Transverse colon (tissue), 4 donors: ENCODE data around the gene ELSPBP1. TPM values are rescaled to one million over a fixed set of nuclear protein-coding genes. Genes with fewer than 3 reads are reported as not detected.
"Not testable (repeated sequence)": the region's sequence is repeated elsewhere in the genome, so short reads cannot be mapped to it uniquely, and the experiment has no call there.

Source experiments
- DNase-seq: peaks from one replicate; pipeline ENCODE4 v3.0.0-alpha.2; 2019
- H3K27ac ChIP-seq, 4 donors: fragments of 200-600 bp; sonication (generic); 2 replicates each; pipeline ENCODE4 v1.5.1; 2016 to 2018; ENCODE audit warnings: inconsistent platforms in 4 of 4
- H3K27me3 ChIP-seq: fragments of 200-600 bp; sonication (generic); 2 replicates; pipeline ENCODE4 v1.5.1; 2017; ENCODE audit warnings: inconsistent platforms
- H3K36me3 ChIP-seq, 4 donors: fragments of 200-600 bp; sonication (generic); 2 replicates each; pipeline ENCODE4 v1.5.1; 2017 to 2019; ENCODE audit warnings: inconsistent platforms in 4 of 4
- H3K4me1 ChIP-seq, 4 donors: fragments of 200-600 bp; sonication (generic); 2 replicates each; pipeline ENCODE4 v1.5.1; 2017 to 2020; ENCODE audit warnings: inconsistent platforms in 4 of 4
- H3K4me3 ChIP-seq, 4 donors: fragments of 200-600 bp; sonication (generic); 1 replicate in 1 of 4; 2 replicates in 3 of 4; pipeline versions ENCODE4 v1.5.1 to v1.6.1; 2017 to 2019; ENCODE audit warnings: inconsistent platforms in 4 of 4
- H3K9me3 ChIP-seq, 2 donors: fragments of 200-600 bp; sonication (generic); 2 replicates each; pipeline ENCODE4 v1.5.1; 2017 to 2019; ENCODE audit warnings: inconsistent platforms in 2 of 2
- EP300 ChIP-seq: sonication (generic); formaldehyde crosslinking; IDR thresholded peaks from one replicate; pipeline ENCODE4 v1.6.1; 2017; ENCODE audit warnings: antibody characterized with exemption, low read depth
- POLR2A ChIP-seq: fragments of 450-650 bp; IDR thresholded peaks from one replicate; pipeline ENCODE4 v1.6.1; 2016; ENCODE audit warnings: antibody characterized with exemption, mild to moderate bottlenecking, moderate library complexity
- POLR2AphosphoS5 ChIP-seq, 3 donors: sonication (generic); formaldehyde crosslinking; IDR thresholded peaks; one replicate each; pipeline ENCODE4 v1.6.1; 2016; ENCODE audit warnings: antibody characterized with exemption in 3 of 3
- WGBS, 2 donors: methylation state at CpG; one replicate each; pipeline ENCODE4 v1.1.5; 2018; ENCODE audit warnings: low coverage in 1 of 2; 5-methylcytosine and 5-hydroxymethylcytosine counted together
- in situ Hi-C, 4 donors: fragments of 200-750 bp; cut with MboI; loops; one replicate each; pipeline versions ENCODE4 v1.15.0 to v1.15.1; 2017; ENCODE audit warnings: low sequenced_read_pairs in 3 of 4, low pct_ligation_motif_present in 1 of 4, low pct_unique_long_range_greater_than_20kb in 1 of 4
- intact Hi-C: fragments of 100-400 bp; cut with DNase I; formaldehyde crosslinking; loops from one replicate; pipeline ENCODE4 v1.15.1; 2023; ENCODE audit warnings: low total_unique reads
- total RNA-seq, 4 donors: library from RNA; depleted of rRNA; stranded (reverse); fragments of >200 nt; gene quantifications; one replicate each; pipeline ENCODE4 v1.1.0, GENCODE V29; 2016
- TF ChIP-seq, protein P1 (sequence below), 5 experiments: fragments of 200-600 bp in 3 of 5; fragments of 450-650 bp in 2 of 5; sonication (generic) in 3 of 5; IDR thresholded peaks; 1 replicate in 2 of 5; 2 replicates in 3 of 5; pipeline ENCODE4 v1.5.1; 2016 to 2017; ENCODE audit warnings: antibody characterized with exemption in 5 of 5, inconsistent platforms in 3 of 5, mild to moderate bottlenecking in 2 of 5, moderate library complexity in 1 of 5

Gene ELSPBP1
- total RNA-seq, 4 donors from 2014 or later = not detected

DNA sequence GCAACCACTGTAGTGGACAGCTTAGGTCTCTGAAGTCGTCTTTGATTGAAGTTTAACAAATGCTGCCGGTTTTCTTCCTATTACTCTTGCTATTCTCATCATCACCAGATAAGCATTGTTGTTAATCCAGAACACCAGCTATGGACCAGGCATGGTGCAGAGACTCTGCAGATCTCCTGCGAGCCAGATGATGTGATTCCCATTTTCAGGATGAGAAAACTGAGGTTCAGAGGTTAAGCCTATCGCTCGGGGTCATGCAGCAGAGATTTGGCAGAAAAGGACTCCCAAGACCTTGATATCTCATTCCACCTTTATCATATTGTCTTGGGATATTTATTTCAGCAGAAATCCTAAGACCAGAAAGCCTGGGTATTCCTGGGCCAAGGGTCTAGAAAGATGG is 65.9 kb downstream of the ELSPBP1 start:
- in situ Hi-C loops (no loop called here), intact Hi-C loops (no loop called here)
- Histone ChIP-seq H3K27ac (no peak overlapping the region), H3K27me3 (no peaks in the 10 kb centered on the region), H3K4me1 (no peaks in the 10 kb centered on the region), H3K9me3 (no peaks in the 10 kb centered on the region), H3K36me3 (no peaks in the 10 kb centered on the region), H3K4me3 (no peak overlapping the region)
- no peak for DNase-seq
- no peak for TF ChIP-seq POLR2AphosphoS5 (IDR thresholded peaks at IDR 0.05)
- no peak for TF ChIP-seq EP300
- TF ChIP-seq, protein P1, sequence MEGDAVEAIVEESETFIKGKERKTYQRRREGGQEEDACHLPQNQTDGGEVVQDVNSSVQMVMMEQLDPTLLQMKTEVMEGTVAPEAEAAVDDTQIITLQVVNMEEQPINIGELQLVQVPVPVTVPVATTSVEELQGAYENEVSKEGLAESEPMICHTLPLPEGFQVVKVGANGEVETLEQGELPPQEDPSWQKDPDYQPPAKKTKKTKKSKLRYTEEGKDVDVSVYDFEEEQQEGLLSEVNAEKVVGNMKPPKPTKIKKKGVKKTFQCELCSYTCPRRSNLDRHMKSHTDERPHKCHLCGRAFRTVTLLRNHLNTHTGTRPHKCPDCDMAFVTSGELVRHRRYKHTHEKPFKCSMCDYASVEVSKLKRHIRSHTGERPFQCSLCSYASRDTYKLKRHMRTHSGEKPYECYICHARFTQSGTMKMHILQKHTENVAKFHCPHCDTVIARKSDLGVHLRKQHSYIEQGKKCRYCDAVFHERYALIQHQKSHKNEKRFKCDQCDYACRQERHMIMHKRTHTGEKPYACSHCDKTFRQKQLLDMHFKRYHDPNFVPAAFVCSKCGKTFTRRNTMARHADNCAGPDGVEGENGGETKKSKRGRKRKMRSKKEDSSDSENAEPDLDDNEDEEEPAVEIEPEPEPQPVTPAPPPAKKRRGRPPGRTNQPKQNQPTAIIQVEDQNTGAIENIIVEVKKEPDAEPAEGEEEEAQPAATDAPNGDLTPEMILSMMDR (IDR thresholded peaks at IDR 0.05) = no peak
- TF ChIP-seq POLR2A = no peak
- WGBS, 2 donors = 82 to 84% methylated on average over 5 of the region's 5 CpGs

DNA sequence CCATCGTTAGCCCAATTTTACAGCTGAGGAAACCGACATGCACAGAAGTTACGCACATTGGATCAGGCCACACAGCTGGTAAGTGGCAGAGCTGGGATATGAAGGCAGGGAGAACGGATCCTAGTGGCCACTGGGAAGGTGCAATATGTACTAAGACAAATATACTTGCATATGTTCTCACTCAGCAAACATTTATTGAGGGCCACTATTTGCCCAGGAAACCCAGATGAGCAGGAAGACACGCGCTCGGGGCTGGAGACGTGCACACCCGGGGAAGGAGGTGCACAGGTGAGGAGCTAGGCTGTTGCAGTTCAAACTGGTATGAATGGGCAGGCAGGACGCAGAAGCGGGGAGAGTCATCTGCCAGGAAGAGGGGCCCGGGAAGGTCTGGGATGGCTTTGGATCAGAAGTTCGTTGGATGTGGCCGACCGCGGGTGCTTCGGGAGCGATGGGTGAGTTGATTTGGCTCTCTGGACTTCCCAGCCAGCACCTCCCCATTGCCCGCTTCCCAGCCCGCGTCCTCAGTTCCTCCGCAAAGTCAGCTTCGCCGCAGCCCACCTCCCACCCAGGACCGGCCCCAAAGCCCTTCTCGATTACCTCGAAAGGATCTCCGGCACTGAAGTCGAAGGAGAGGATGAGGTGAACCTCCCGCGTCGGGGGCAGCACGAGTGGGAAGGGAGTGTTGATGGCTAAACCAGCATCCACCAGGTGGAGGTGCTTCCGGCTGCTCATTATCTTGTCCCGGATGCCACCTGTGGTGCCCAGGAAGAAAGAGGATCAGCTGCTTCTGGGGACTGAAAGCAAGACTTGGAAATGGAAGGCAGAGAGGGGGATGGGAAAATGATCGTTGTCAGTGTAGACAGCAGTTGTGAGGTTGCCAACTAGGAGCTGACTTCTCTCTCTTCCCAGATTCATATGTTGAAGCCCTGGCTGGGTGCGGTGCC is 67.2 kb downstream of the ELSPBP1 start:
- TF ChIP-seq POLR2A (no peak), POLR2AphosphoS5 (IDR thresholded peaks at IDR 0.05) (no peak), EP300 (no peak)
- TF ChIP-seq, protein P1 (IDR thresholded peaks at IDR 0.05) = no peak
- Histone ChIP-seq H3K27ac (no peak overlapping the region), H3K9me3 (no peaks in the 10 kb centered on the region), H3K36me3 (no peaks in the 10 kb centered on the region), H3K27me3 (no peaks in the 10 kb centered on the region), H3K4me1 (no peaks in the 10 kb centered on the region), H3K4me3 (no peak overlapping the region)
- 57 to 72% methylated on average over 5 to 37 of the region's 37 CpGs for WGBS, 2 donors
- in situ Hi-C loops (no loop called here), intact Hi-C loops (no loop called here)
- no peak for DNase-seq

GRCh38 chr19:48064509-48064908 is 70.1 kb downstream of the ELSPBP1 start:
- 74 to 75% methylated on average over 2 of the region's 2 CpGs for WGBS, 2 donors
- in situ Hi-C loops (no loop called here), intact Hi-C loops (no loop called here)
- Histone ChIP-seq H3K4me1 (no peaks in the 10 kb centered on the region), H3K27ac (no peak overlapping the region), H3K9me3 (no peaks in the 10 kb centered on the region), H3K27me3 (no peaks in the 10 kb centered on the region), H3K36me3 (no peaks in the 10 kb centered on the region), H3K4me3 (no peak overlapping the region)
- DNase-seq = no peak
- TF ChIP-seq POLR2AphosphoS5 (IDR thresholded peaks at IDR 0.05) (no peak), POLR2A (no peak), EP300 (no peak)
- TF ChIP-seq, protein P1 (IDR thresholded peaks at IDR 0.05) = no peak

DNA sequence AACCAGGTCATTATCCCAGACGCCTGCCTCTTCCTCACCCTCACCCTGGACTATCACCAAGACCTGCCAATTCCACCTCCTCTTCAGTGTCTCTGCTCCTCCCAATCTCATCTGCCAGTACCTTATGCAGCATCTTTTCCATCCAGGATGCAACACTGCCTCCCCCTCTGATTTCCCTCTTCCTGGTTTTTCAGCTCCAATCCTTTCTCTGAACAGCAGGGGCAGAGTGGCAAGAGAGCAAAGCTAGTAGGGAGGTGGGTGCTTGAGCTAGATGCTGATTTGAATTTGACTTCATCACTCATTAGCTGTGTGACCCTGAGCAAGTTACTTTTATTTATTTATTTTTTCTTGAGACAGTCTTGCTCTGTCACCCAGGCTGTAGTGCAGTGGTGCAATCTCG is 75.0 kb downstream of the ELSPBP1 start:
- 71 to 72% methylated on average over 1 to 2 of the region's 2 CpGs for WGBS, 2 donors
- intact Hi-C loops = no loop called here
- Histone ChIP-seq H3K4me1 (no peaks in the 10 kb centered on the region), H3K9me3 (no peaks in the 10 kb centered on the region), H3K27ac (no peak overlapping the region), H3K36me3 (no peaks in the 10 kb centered on the region), H3K27me3 (no peaks in the 10 kb centered on the region), H3K4me3 (no peak overlapping the region)
- no peak for TF ChIP-seq EP300
- no peak for TF ChIP-seq POLR2AphosphoS5 (IDR thresholded peaks at IDR 0.05)
- in situ Hi-C loops = no loop called here
- DNase-seq = no peak

- H3K27ac ChIP-seq, H3K27me3 ChIP-seq, H3K4me1 ChIP-seq, intact Hi-C loops, H3K9me3 ChIP-seq, H3K36me3 ChIP-seq, H3K4me3 ChIP-seq, DNase-seq, in situ Hi-C loops: not testable (repeated sequence)
- 80 to 96% methylated on average over 1 to 3 of the region's 3 CpGs for WGBS, 2 donors
Observed at GRCh38 chr19:48070177-48070769, 75.8 kb downstream of the ELSPBP1 start.
